Neural cell (in vitro differentiated cells): Measurements from ENCODE around the gene USP10. TPM values are rescaled to one million over a fixed set of nuclear protein-coding genes. Genes with fewer than 3 reads are reported as not detected.

Source experiments
- H2AFZ ChIP-seq: fragments of 200-600, 300-800 bp; sonication (generic), shearing (Covaris generic); 2 replicates; pipeline ENCODE4 v1.6.0; 2014; ENCODE audit warnings: low read depth, mild to moderate bottlenecking, antibody characterized with exemption, low read length, moderate library complexity
- H3F3A ChIP-seq: fragments of 200-600 bp; shearing (Covaris generic); 2 replicates; pipeline ENCODE4 v1.6.1; 2016; ENCODE audit warnings: mild to moderate bottlenecking, moderate library complexity, mixed read lengths, antibody characterized with exemption, low read length; ENCODE audit not compliant: insufficient read depth, poor library complexity, severe bottlenecking
- H3K27ac ChIP-seq: fragments of 200-600, 300-800 bp; sonication (generic), shearing (Covaris generic); 2 replicates; pipeline ENCODE4 v1.5.1; 2014; ENCODE audit warnings: mild to moderate bottlenecking, low read length, moderate library complexity
- H3K27me3 ChIP-seq: fragments of 300-800, 200-600 bp; sonication (generic), shearing (Covaris generic); 2 replicates; pipeline ENCODE4 v1.6.0; 2014; ENCODE audit warnings: mild to moderate bottlenecking, low read depth, low read length, moderate library complexity; ENCODE audit not compliant: insufficient read depth
- H3K36me3 ChIP-seq: fragments of 300-800, 200-600 bp; sonication (generic), shearing (Covaris generic); 2 replicates; pipeline ENCODE4 v1.5.1; 2014; ENCODE audit warnings: mild to moderate bottlenecking, antibody characterized with exemption, low read length, moderate library complexity; ENCODE audit not compliant: insufficient read depth
- H3K4me2 ChIP-seq: fragments of 300-800, 200-600 bp; sonication (generic), shearing (Covaris generic); 2 replicates; pipeline ENCODE4 v1.6.0; 2014; ENCODE audit warnings: mild to moderate bottlenecking, low read length
- H3K4me3 ChIP-seq: fragments of 300-800, 200-600 bp; sonication (generic), shearing (Covaris generic); 2 replicates; pipeline ENCODE4 v1.5.1; 2014; ENCODE audit warnings: mild to moderate bottlenecking, low read length, moderate library complexity
- H3K79me2 ChIP-seq: fragments of 200-600 bp; shearing (Covaris generic); replicated peaks from 2 replicates; pipeline ENCODE4 v1.6.0; 2014; ENCODE audit warnings: mild to moderate bottlenecking, low read length, moderate library complexity; ENCODE audit not compliant: insufficient read depth
- H3K9ac ChIP-seq: fragments of 300-800, 200-600 bp; sonication (generic), shearing (Covaris generic); 2 replicates; pipeline ENCODE4 v1.6.1; 2016; ENCODE audit warnings: mild to moderate bottlenecking, low read length, mixed read lengths
- H3K9me2 ChIP-seq: fragments of 200-600 bp; shearing (Covaris generic); 2 replicates; pipeline ENCODE4 v1.6.1; 2016; ENCODE audit warnings: mild to moderate bottlenecking, low read length, mixed read lengths; ENCODE audit not compliant: insufficient read depth
- H3K9me3 ChIP-seq: fragments of 200-600, 300-800 bp; sonication (generic), shearing (Covaris generic); 2 replicates; pipeline ENCODE4 v1.6.1; 2016; ENCODE audit warnings: mild to moderate bottlenecking, mixed run types, low read length, moderate library complexity, mixed read lengths
- H4K20me1 ChIP-seq: fragments of 200-600 bp; shearing (Covaris generic); 2 replicates; pipeline ENCODE4 v1.6.1; 2016; ENCODE audit warnings: mild to moderate bottlenecking, mixed run types; ENCODE audit not compliant: insufficient read depth
- EP300 ChIP-seq: fragments of 450-650 bp; conservative IDR thresholded peaks from 2 replicates; pipeline ENCODE4 v1.6.1; 2014; ENCODE audit warnings: antibody characterized with exemption, mild to moderate bottlenecking, moderate library complexity; ENCODE audit not compliant: poor library complexity, severe bottlenecking
- MXI1 ChIP-seq: fragments of 450-650 bp; conservative IDR thresholded peaks from 2 replicates; pipeline ENCODE4 v1.6.1; 2014; ENCODE audit warnings: antibody characterized with exemption, mild to moderate bottlenecking; ENCODE audit not compliant: poor library complexity, severe bottlenecking
- POLR2AphosphoS5 ChIP-seq: IDR thresholded peaks from 2 replicates; pipeline ENCODE4 v1.6.1; 2012
- RAD21 ChIP-seq: fragments of 450-650 bp; conservative IDR thresholded peaks from 2 replicates; pipeline ENCODE4 v1.6.1; 2014; ENCODE audit warnings: antibody characterized with exemption, mild to moderate bottlenecking, moderate library complexity
- SMC3 ChIP-seq: fragments of 450-650 bp; conservative IDR thresholded peaks from 2 replicates; pipeline ENCODE4 v1.6.1; 2014; ENCODE audit warnings: antibody characterized with exemption, mild to moderate bottlenecking, moderate library complexity; ENCODE audit not compliant: poor library complexity
- TAF1 ChIP-seq: IDR thresholded peaks from 2 replicates; pipeline ENCODE4 v1.6.1; 2012; ENCODE audit warnings: low read depth
- polyA plus RNA-seq: library from polyadenylated mRNA; depleted of rRNA; stranded (reverse); fragments of >200 nt; gene quantifications from 2 replicates; pipeline ENCODE4 v1.2.3, GENCODE V29; 2014
- TF ChIP-seq, protein P1 (sequence below): IDR thresholded peaks from 2 replicates; pipeline ENCODE4 v1.6.1; 2012; ENCODE audit warnings: borderline replicate concordance
- TF ChIP-seq, protein P2 (sequence below): fragments of 450-650 bp; IDR thresholded peaks from 2 replicates; pipeline ENCODE4 v1.5.1; 2014; ENCODE audit warnings: antibody characterized with exemption, mild to moderate bottlenecking, moderate library complexity; ENCODE audit not compliant: poor library complexity, severe bottlenecking

Gene USP10
- polyA plus RNA-seq, 1 donor from 2014 or later, result 48.9 TPM

DNA sequence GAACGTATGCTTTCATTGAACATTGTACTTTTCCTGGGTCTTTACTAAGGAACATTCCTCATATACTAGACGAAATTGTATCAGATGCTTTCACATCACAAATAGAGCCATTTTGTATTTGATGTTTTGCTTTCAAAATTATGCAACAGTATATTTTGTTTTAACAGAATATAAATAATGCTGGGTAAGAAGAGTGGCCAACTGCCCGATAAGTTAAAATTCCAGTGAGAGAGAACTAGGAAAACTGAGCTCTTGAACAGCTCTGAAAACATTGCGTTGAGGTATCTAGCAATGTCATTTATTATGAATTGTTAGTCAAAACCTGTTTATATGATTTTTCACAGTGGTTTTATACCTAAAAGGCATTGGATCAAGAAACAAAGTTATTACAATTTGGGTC is 50.8 kb downstream of the USP10 start:
- no peak overlapping the region for H3K9ac ChIP-seq
- peaks cover 4% of the 10 kb centered on the region for H4K20me1 ChIP-seq
- TF ChIP-seq EP300, result no peak
- H3K4me2 ChIP-seq, result no peak overlapping the region
- H3K79me2 ChIP-seq, result peaks cover 26% of the 10 kb centered on the region
- H2AFZ ChIP-seq, result no peak overlapping the region
- H3K27ac ChIP-seq, result no peak overlapping the region
- H3K4me3 ChIP-seq, result no peak overlapping the region
- H3K9me3 ChIP-seq, result no peaks in the 10 kb centered on the region
- no peaks in the 10 kb centered on the region for H3F3A ChIP-seq
- H3K9me2 ChIP-seq, result no peaks in the 10 kb centered on the region
- H3K27me3 ChIP-seq, result no peaks in the 10 kb centered on the region
- H3K36me3 ChIP-seq, result peaks cover 13% of the 10 kb centered on the region

DNA sequence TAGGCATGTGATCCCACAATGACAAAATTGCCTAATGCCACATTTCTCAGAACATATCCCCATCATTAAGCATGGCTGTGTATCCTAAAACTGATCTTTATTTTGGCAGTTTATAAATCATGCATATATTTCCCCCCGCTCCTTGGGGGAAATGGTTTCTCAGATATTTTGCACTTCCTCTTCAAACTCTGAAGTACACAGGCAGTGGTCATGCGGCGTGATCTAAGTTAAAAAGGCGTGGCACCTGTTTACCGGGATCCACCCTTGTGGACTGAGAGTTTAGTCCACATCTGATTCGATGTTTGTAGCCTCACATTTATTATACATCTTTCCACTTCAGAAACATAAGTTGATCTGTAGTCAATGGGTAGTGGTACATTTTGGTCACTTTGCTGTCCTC is 51.4 kb downstream of the USP10 start:
- Histone ChIP-seq H3K79me2 (peaks cover 25% of the 10 kb centered on the region), H3K4me3 (no peak overlapping the region), H3K4me2 (no peak overlapping the region), H3K9me2 (no peaks in the 10 kb centered on the region), H4K20me1 (peaks cover 4% of the 10 kb centered on the region), H3K27me3 (no peaks in the 10 kb centered on the region), H2AFZ (no peak overlapping the region), H3K27ac (no peak overlapping the region), H3F3A (no peaks in the 10 kb centered on the region), H3K9ac (no peak overlapping the region), H3K9me3 (no peaks in the 10 kb centered on the region), H3K36me3 (peaks cover 6% of the 10 kb centered on the region)
- no peak for TF ChIP-seq TAF1
- no peak for TF ChIP-seq EP300
- TF ChIP-seq MXI1, result no peak
- no peak for TF ChIP-seq RAD21
- TF ChIP-seq, protein P1, sequence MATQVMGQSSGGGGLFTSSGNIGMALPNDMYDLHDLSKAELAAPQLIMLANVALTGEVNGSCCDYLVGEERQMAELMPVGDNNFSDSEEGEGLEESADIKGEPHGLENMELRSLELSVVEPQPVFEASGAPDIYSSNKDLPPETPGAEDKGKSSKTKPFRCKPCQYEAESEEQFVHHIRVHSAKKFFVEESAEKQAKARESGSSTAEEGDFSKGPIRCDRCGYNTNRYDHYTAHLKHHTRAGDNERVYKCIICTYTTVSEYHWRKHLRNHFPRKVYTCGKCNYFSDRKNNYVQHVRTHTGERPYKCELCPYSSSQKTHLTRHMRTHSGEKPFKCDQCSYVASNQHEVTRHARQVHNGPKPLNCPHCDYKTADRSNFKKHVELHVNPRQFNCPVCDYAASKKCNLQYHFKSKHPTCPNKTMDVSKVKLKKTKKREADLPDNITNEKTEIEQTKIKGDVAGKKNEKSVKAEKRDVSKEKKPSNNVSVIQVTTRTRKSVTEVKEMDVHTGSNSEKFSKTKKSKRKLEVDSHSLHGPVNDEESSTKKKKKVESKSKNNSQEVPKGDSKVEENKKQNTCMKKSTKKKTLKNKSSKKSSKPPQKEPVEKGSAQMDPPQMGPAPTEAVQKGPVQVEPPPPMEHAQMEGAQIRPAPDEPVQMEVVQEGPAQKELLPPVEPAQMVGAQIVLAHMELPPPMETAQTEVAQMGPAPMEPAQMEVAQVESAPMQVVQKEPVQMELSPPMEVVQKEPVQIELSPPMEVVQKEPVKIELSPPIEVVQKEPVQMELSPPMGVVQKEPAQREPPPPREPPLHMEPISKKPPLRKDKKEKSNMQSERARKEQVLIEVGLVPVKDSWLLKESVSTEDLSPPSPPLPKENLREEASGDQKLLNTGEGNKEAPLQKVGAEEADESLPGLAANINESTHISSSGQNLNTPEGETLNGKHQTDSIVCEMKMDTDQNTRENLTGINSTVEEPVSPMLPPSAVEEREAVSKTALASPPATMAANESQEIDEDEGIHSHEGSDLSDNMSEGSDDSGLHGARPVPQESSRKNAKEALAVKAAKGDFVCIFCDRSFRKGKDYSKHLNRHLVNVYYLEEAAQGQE, result no peak
- TF ChIP-seq POLR2AphosphoS5, result no peak
- no peak for TF ChIP-seq SMC3
- TF ChIP-seq, protein P2, sequence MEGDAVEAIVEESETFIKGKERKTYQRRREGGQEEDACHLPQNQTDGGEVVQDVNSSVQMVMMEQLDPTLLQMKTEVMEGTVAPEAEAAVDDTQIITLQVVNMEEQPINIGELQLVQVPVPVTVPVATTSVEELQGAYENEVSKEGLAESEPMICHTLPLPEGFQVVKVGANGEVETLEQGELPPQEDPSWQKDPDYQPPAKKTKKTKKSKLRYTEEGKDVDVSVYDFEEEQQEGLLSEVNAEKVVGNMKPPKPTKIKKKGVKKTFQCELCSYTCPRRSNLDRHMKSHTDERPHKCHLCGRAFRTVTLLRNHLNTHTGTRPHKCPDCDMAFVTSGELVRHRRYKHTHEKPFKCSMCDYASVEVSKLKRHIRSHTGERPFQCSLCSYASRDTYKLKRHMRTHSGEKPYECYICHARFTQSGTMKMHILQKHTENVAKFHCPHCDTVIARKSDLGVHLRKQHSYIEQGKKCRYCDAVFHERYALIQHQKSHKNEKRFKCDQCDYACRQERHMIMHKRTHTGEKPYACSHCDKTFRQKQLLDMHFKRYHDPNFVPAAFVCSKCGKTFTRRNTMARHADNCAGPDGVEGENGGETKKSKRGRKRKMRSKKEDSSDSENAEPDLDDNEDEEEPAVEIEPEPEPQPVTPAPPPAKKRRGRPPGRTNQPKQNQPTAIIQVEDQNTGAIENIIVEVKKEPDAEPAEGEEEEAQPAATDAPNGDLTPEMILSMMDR, result no peak

DNA sequence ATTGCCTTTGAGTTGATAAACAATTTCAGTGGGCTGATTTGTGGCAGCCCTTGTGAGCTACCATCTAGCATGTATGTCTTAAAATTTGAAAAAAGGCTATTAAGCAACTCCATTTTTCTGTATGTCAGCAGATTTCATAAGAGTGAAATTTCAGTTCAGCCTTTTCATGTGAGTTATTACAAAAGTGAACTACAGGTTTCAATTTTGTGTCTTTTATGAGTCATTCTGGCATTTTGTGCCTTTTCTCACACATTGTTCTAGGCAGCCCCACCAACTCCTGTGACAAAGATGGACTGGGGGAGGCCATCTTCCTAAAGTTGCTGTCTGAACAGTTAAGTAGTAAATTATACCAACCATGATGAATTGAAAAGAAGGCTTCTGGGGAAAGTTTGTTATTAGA is 52.1 kb downstream of the USP10 start:
- H3K27ac ChIP-seq, result no peak overlapping the region
- H3K9me2 ChIP-seq, result no peaks in the 10 kb centered on the region
- no peaks in the 10 kb centered on the region for H3K27me3 ChIP-seq
- no peaks in the 10 kb centered on the region for H3F3A ChIP-seq
- H3K4me2 ChIP-seq, result no peak overlapping the region
- TF ChIP-seq, protein P1, result no peak
- TF ChIP-seq SMC3 (no peak), TAF1 (no peak), POLR2AphosphoS5 (no peak)
- TF ChIP-seq, protein P2, result no peak
- peaks cover 28% of the 10 kb centered on the region for H3K79me2 ChIP-seq
- no peak overlapping the region for H2AFZ ChIP-seq
- H4K20me1 ChIP-seq, result peaks cover 4% of the 10 kb centered on the region
- H3K9ac ChIP-seq, result no peak overlapping the region
- H3K36me3 ChIP-seq, result peaks cover 2% of the 10 kb centered on the region
- H3K9me3 ChIP-seq, result no peaks in the 10 kb centered on the region
- no peak overlapping the region for H3K4me3 ChIP-seq
